WTC11 (cell line): ENCODE measurements around the gene PLEKHF1. TPM values are rescaled to one million over a fixed set of nuclear protein-coding genes. Genes with fewer than 3 reads are reported as not detected.

Experiments
- ATAC-seq: fragments of 200-7000 bp; cut with Tn5 transposase; 2 replicates; pipeline ENCODE4 v1.10.0; 2021; ENCODE audit warnings: mild to moderate bottlenecking, moderate library complexity
- CTCF ChIA-PET: fragments of 300-600 bp; sonication (Branson Sonifier 250); formaldehyde crosslinking; loops from one replicate; lab custom pipeline; 2021; ENCODE audit warnings: antibody characterized with exemption; lab: Charles Lee
- POLR2A ChIA-PET: fragments of 350-600 bp; sonication (Branson Sonifier 250); formaldehyde crosslinking; loops from one replicate; lab custom pipeline; 2021; ENCODE audit warnings: antibody characterized with exemption; lab: Charles Lee
- DNase-seq: peaks from one replicate; pipeline ENCODE4 v3.0.0; 2021; ENCODE audit warnings: low spot score
- H3K27ac Mint-ChIP-seq: 2 replicates; pipeline ENCODE4 v1.8.0; 2021; ENCODE audit warnings: mixed read lengths
- H3K27me3 Mint-ChIP-seq: 2 replicates; pipeline ENCODE4 v1.8.0; 2021; ENCODE audit warnings: low read depth, mild to moderate bottlenecking, moderate library complexity, mixed read lengths
- H3K36me3 Mint-ChIP-seq: 2 replicates; pipeline ENCODE4 v1.8.0; 2021; ENCODE audit warnings: mixed read lengths
- H3K4me1 Mint-ChIP-seq: 2 replicates; pipeline ENCODE4 v1.8.0; 2022; ENCODE audit warnings: mixed read lengths
- H3K4me3 Mint-ChIP-seq: 2 replicates; pipeline ENCODE4 v1.8.0; 2021; ENCODE audit warnings: mild to moderate bottlenecking, moderate library complexity, mixed read lengths
- H3K9me3 Mint-ChIP-seq: 2 replicates; pipeline ENCODE4 v1.8.0; 2021; ENCODE audit warnings: mixed read lengths
- GABPB1 ChIP-seq: sonication (generic); formaldehyde crosslinking; IDR thresholded peaks from 2 replicates; pipeline ENCODE4 v1.8.1; 2023; ENCODE audit warnings: mild to moderate bottlenecking, missing genetic modification reagents
- HMGXB4 ChIP-seq: sonication (generic); formaldehyde crosslinking; IDR thresholded peaks from 2 replicates; pipeline ENCODE4 v1.8.1; 2023; ENCODE audit warnings: mild to moderate bottlenecking, moderate library complexity, missing genetic modification reagents
- KAT7 ChIP-seq: sonication (generic); formaldehyde crosslinking; IDR thresholded peaks from 2 replicates; pipeline ENCODE4 v1.8.1; 2023; ENCODE audit warnings: missing genetic modification reagents, mild to moderate bottlenecking, borderline replicate concordance
- TCF7 ChIP-seq: sonication (generic); formaldehyde crosslinking; IDR thresholded peaks from 2 replicates; pipeline ENCODE4 v1.8.0; 2022; ENCODE audit warnings: mild to moderate bottlenecking, low read depth, missing genetic modification reagents, moderate library complexity
- ZNF138 ChIP-seq: sonication (generic); formaldehyde crosslinking; conservative IDR thresholded peaks from 2 replicates; pipeline ENCODE4 v1.8.1; 2022; ENCODE audit warnings: mild to moderate bottlenecking, moderate library complexity, missing genetic modification reagents
- ZNF281 ChIP-seq: sonication (generic); formaldehyde crosslinking; IDR thresholded peaks from 2 replicates; pipeline ENCODE4 v1.8.0; 2023; ENCODE audit warnings: mild to moderate bottlenecking, missing genetic modification reagents
- ZNF416 ChIP-seq: fragments of 250-450 bp; sonication (Bioruptor Pico); IDR thresholded peaks from 2 replicates; pipeline ENCODE4 v1.9.0; 2021; ENCODE audit warnings: mild to moderate bottlenecking, inconsistent platforms
- ZNF532 ChIP-seq: fragments of 250-450 bp; sonication (Bioruptor Pico); IDR thresholded peaks from 2 replicates; pipeline ENCODE4 v1.9.0; 2021; ENCODE audit warnings: mild to moderate bottlenecking, borderline replicate concordance
- total RNA-seq: library from RNA; stranded (reverse); gene quantifications from 3 replicates; pipeline ENCODE4 v1.2.3, GENCODE V29; 2021
- TF ChIP-seq, protein P1 (sequence below): sonication (generic); formaldehyde crosslinking; IDR thresholded peaks from 2 replicates; pipeline ENCODE4 v1.8.0; 2023; ENCODE audit warnings: missing genetic modification reagents, mild to moderate bottlenecking, borderline replicate concordance

The PLEKHF1 gene
- total RNA-seq, 1 experiment from 2014 or later, result 17.9 TPM

GRCh38 chr19:29634423-29635130 is 30.7 kb upstream of the PLEKHF1 start (continued):
- no peak for TF ChIP-seq ZNF532 (CRISPR knock-in tag)
- TF ChIP-seq GABPB1, result no peak
- TF ChIP-seq HMGXB4 (CRISPR knock-in tag), result no peak

- Mint-ChIP-seq H3K27me3 (no peaks in the 10 kb centered on the region; the same call in 1 of the 2 replicates), H3K9me3 (peaks cover 7% of the 10 kb centered on the region), H3K36me3 (no peaks in the 10 kb centered on the region), H3K27ac (no peak overlapping the region), H3K4me1 (no peaks in the 10 kb centered on the region), H3K4me3 (no peak overlapping the region)
- DNase-seq (no peak), ATAC-seq (no peak)
- ChIA-PET POLR2A (no interaction called here), CTCF (no interaction called here)
- TF ChIP-seq TCF7 (CRISPR knock-in tag) (no peak), KAT7 (CRISPR knock-in tag) (no peak), ZNF281 (no peak), ZNF138 (no peak), ZNF416 (CRISPR knock-in tag) (no peak)
- TF ChIP-seq, protein P1, sequence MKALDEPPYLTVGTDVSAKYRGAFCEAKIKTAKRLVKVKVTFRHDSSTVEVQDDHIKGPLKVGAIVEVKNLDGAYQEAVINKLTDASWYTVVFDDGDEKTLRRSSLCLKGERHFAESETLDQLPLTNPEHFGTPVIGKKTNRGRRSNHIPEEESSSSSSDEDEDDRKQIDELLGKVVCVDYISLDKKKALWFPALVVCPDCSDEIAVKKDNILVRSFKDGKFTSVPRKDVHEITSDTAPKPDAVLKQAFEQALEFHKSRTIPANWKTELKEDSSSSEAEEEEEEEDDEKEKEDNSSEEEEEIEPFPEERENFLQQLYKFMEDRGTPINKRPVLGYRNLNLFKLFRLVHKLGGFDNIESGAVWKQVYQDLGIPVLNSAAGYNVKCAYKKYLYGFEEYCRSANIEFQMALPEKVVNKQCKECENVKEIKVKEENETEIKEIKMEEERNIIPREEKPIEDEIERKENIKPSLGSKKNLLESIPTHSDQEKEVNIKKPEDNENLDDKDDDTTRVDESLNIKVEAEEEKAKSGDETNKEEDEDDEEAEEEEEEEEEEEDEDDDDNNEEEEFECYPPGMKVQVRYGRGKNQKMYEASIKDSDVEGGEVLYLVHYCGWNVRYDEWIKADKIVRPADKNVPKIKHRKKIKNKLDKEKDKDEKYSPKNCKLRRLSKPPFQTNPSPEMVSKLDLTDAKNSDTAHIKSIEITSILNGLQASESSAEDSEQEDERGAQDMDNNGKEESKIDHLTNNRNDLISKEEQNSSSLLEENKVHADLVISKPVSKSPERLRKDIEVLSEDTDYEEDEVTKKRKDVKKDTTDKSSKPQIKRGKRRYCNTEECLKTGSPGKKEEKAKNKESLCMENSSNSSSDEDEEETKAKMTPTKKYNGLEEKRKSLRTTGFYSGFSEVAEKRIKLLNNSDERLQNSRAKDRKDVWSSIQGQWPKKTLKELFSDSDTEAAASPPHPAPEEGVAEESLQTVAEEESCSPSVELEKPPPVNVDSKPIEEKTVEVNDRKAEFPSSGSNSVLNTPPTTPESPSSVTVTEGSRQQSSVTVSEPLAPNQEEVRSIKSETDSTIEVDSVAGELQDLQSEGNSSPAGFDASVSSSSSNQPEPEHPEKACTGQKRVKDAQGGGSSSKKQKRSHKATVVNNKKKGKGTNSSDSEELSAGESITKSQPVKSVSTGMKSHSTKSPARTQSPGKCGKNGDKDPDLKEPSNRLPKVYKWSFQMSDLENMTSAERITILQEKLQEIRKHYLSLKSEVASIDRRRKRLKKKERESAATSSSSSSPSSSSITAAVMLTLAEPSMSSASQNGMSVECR, result no peak
Observed at GRCh38 chr19:29635963-29636362, 29.3 kb upstream of the PLEKHF1 start.
